K562 (cell line): Measurements from ENCODE around the gene PSMD1. TPM values are rescaled to one million over a fixed set of nuclear protein-coding genes. Genes with fewer than 3 reads are reported as not detected.

Source experiments
- MTA2 ChIP-seq: fragments of 450-650 bp; IDR thresholded peaks from 2 replicates; pipeline ENCODE4 v1.6.1; 2016; ENCODE audit warnings: low read depth
- SNAPC5 ChIP-seq: fragments of 250-450 bp; sonication (Bioruptor Pico); IDR thresholded peaks from 2 replicates; pipeline ENCODE4 v1.8.0; 2021; ENCODE audit warnings: moderate library complexity, mild to moderate bottlenecking, inconsistent platforms
- polyA plus RNA-seq, 8 experiments: library from polyadenylated mRNA; depleted of rRNA in 4 of 8; stranded (reverse) in 5 of 8; unstranded in 3 of 8; fragments of >200 nt; fragmentation: Nextera tagmentation in 2 of 8; fragmentation: Illumina TruSeq in 1 of 8; extraction: Ambion mirVana in 2 of 8; extraction: Trizol in 1 of 8; gene quantifications; 2 replicates each; pipeline versions ENCODE4 v1.2.1 to v1.2.3, GENCODE V29; 2011 to 2014; ENCODE audit warnings: inconsistent platforms in 1 of 8, missing spikeins in 1 of 8
- total RNA-seq, 7 experiments: library from RNA; depleted of rRNA in 6 of 7; stranded (reverse); fragments of >200 nt in 6 of 7; fragmentation: Illumina TruSeq in 2 of 7; extraction: Trizol in 2 of 7; gene quantifications; 2 replicates each; pipeline versions ENCODE4 v1.2.1 to v1.2.3, GENCODE V29; 2011 to 2021; ENCODE audit warnings: low replicate concordance in 1 of 7
- TF ChIP-seq, protein P1 (sequence below): sonication (generic); formaldehyde crosslinking; IDR thresholded peaks from 2 replicates; pipeline ENCODE4 v1.8.1; 2023; ENCODE audit warnings: missing genetic modification reagents, mild to moderate bottlenecking, borderline replicate concordance
- TF ChIP-seq, protein P2 (sequence below): fragments of 450-650 bp; formaldehyde crosslinking; IDR thresholded peaks from 2 replicates; pipeline ENCODE4 v1.4.0; 2022; ENCODE audit warnings: missing genetic modification characterization

The PSMD1 gene
- total and polyA plus RNA-seq, 9 of the 15 experiments (the other 6 are each of a cell fraction or from before 2014, with no cell fraction given): 100 to 257 (median 147) TPM

GRCh38 chr2:231204146-231204545 is 147.5 kb downstream of the PSMD1 start (continued):
- TF ChIP-seq SNAPC5 (CRISPR knock-in tag) (no peak), MTA2 (no peak)
- TF ChIP-seq, protein P1, sequence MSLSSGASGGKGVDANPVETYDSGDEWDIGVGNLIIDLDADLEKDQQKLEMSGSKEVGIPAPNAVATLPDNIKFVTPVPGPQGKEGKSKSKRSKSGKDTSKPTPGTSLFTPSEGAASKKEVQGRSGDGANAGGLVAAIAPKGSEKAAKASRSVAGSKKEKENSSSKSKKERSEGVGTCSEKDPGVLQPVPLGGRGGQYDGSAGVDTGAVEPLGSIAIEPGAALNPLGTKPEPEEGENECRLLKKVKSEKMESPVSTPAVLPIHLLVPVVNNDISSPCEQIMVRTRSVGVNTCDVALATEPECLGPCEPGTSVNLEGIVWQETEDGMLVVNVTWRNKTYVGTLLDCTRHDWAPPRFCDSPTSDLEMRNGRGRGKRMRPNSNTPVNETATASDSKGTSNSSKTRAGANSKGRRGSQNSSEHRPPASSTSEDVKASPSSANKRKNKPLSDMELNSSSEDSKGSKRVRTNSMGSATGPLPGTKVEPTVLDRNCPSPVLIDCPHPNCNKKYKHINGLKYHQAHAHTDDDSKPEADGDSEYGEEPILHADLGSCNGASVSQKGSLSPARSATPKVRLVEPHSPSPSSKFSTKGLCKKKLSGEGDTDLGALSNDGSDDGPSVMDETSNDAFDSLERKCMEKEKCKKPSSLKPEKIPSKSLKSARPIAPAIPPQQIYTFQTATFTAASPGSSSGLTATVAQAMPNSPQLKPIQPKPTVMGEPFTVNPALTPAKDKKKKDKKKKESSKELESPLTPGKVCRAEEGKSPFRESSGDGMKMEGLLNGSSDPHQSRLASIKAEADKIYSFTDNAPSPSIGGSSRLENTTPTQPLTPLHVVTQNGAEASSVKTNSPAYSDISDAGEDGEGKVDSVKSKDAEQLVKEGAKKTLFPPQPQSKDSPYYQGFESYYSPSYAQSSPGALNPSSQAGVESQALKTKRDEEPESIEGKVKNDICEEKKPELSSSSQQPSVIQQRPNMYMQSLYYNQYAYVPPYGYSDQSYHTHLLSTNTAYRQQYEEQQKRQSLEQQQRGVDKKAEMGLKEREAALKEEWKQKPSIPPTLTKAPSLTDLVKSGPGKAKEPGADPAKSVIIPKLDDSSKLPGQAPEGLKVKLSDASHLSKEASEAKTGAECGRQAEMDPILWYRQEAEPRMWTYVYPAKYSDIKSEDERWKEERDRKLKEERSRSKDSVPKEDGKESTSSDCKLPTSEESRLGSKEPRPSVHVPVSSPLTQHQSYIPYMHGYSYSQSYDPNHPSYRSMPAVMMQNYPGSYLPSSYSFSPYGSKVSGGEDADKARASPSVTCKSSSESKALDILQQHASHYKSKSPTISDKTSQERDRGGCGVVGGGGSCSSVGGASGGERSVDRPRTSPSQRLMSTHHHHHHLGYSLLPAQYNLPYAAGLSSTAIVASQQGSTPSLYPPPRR (CRISPR knock-in tag): no peak
- TF ChIP-seq, protein P2, sequence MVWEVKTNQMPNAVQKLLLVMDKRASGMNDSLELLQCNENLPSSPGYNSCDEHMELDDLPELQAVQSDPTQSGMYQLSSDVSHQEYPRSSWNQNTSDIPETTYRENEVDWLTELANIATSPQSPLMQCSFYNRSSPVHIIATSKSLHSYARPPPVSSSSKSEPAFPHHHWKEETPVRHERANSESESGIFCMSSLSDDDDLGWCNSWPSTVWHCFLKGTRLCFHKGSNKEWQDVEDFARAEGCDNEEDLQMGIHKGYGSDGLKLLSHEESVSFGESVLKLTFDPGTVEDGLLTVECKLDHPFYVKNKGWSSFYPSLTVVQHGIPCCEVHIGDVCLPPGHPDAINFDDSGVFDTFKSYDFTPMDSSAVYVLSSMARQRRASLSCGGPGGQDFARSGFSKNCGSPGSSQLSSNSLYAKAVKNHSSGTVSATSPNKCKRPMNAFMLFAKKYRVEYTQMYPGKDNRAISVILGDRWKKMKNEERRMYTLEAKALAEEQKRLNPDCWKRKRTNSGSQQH (CRISPR knock-in tag): no peak
